AG04449 (cell line): ENCODE results near the gene MICAL3.
"Not testable (repeated sequence)": the region's sequence is repeated elsewhere in the genome, so short reads cannot be mapped to it uniquely, and the experiment has no call there.

Experiments used
- CTCF ChIA-PET: fragments of 350-600 bp; formaldehyde crosslinking; extraction: SDS; loops from one replicate; lab custom pipeline; 2021; ENCODE audit warnings: antibody characterized with exemption; lab: Yijun Ruan, JAX
- POLR2A ChIA-PET: fragments of 400-600, 350-600 bp; formaldehyde crosslinking; extraction: SDS; loops from one replicate; lab custom pipeline; 2020; ENCODE audit warnings: antibody characterized with exemption, inconsistent platforms; lab: Yijun Ruan, JAX
- DNase-seq: peaks from one replicate; pipeline ENCODE4 v3.0.0-alpha.2; 2010; ENCODE audit warnings: low read depth, low spot score
- H3K4me3 ChIP-seq: 2 replicates; pipeline ENCODE4 v1.5.1; 2011; ENCODE audit warnings: low read depth, mild to moderate bottlenecking, control low read depth, low read length
- CTCF ChIP-seq: IDR thresholded peaks from one replicate; pipeline ENCODE4 v1.5.1; 2011; ENCODE audit warnings: mild to moderate bottlenecking, moderate library complexity, low read length, control low read depth, inconsistent platforms; ENCODE audit not compliant: insufficient read depth; ENCODE audit errors: missing control alignments

The MICAL3 gene

GRCh38 chr22:18029686-18030267 lies 5.4 kb upstream of the MICAL3 start:
- TF ChIP-seq CTCF, result no peak
- CTCF ChIA-PET, result interaction anchor here (1.0 to 2.7 kb wide), 3 partner anchors 46 to 200 kb away, joined by 3 to 13 read pairs (median 3); no protein-coding TSS in a partner anchor
- DNase-seq, result no peak
- no peak overlapping the region for H3K4me3 ChIP-seq
- POLR2A ChIA-PET, result interaction anchor here (1.0 kb wide), 1 partner anchor 199 kb away, joined by 3 read pairs; no protein-coding TSS in a partner anchor

GRCh38 chr22:18028817-18029527 lies 4.6 kb upstream of the MICAL3 start:
- CTCF ChIA-PET, result interaction anchor here (0.9 to 2.7 kb wide), 5 partner anchors 16 to 199 kb away, joined by 3 to 13 read pairs (median 4); no protein-coding TSS in a partner anchor
- no peak overlapping the region for H3K4me3 ChIP-seq
- no peak for TF ChIP-seq CTCF
- DNase-seq, result no peak
- POLR2A ChIA-PET, result interaction anchor here (1.0 to 1.2 kb wide), 2 partner anchors 49 to 198 kb away, joined by 3 to 4 read pairs; partner anchors contain the start of gene PEX26

DNA sequence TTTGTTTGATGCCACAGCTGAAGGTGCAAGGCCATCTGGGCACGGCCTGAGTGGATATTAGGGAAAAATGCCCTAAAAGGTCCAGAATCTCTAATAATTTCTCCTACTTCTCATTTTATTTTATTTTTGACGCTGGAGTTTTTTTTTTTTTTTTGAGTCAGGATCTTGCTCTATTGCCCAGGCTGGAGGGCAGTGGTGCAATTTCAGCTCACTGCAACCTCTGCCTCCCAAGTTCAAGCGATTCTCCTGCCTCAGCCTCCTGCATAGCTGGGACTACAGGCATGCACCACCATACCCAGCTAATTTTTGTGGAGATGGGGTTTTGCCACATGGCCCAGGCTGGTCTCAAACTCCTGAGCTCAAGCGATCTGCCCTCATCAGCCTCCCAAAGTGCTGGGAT lies 1.5 kb upstream of the MICAL3 start:
- CTCF ChIA-PET, result interaction anchor here (0.8 to 5.0 kb wide), 12 partner anchors 7 to 196 kb away, joined by 3 to 41 read pairs (median 6); no protein-coding TSS in a partner anchor
- POLR2A ChIA-PET, DNase-seq, H3K4me3 ChIP-seq: not testable (repeated sequence)

DNA sequence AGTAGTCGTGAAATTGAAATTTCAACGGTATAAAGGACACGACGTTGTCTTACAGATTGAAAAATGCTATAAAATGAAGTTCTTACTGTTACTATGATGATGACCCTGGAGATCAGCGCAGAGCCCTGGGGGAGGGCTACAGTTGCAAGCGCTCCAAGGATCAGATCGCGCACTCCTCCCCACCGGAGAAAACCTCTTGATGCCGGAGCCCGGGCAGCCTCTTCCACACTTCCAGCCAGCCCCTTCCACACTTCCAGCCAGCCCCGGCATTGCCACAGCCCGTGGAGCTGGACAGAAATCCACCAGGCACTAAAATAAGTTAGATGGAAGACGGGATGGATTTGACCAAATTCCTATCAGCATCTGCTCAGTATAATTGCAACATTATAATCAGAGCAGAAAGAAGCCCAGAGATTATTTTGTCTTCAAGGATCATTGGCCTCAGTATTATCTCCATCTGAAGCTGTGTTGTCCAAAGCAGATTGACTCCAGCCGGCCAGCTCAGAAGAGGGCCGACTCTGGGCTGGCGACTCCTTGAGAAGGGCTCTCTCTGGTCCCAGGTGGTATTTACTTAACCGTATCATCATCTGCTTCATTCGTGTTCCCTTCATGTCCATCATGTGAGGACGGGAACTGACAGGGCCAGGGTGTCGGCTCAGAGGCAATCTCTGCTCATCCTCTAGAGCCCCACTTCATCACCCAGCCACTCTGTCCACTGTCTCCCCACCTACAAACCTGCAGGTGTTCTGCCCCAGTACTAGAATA lies 777 bp upstream of the MICAL3 start:
- ChIA-PET POLR2A (no interaction called here), CTCF (interaction anchor here (0.6 to 5.0 kb wide), 16 partner anchors 8 to 195 kb away, joined by 3 to 41 read pairs (median 4); no protein-coding TSS in a partner anchor)
- H3K4me3 ChIP-seq, result peak overlapping the region; percentile 68
- DNase-seq, result no peak
- TF ChIP-seq CTCF, result no peak

- peak overlapping the region; percentile 68 for H3K4me3 ChIP-seq
- DNase-seq, result no peak
- ChIA-PET CTCF (interaction anchor here (0.7 to 5.0 kb wide), 20 partner anchors 9 to 194 kb away, joined by 3 to 41 read pairs (median 4); no protein-coding TSS in a partner anchor), POLR2A (interaction anchor here (0.6 to 1.1 kb wide), 3 partner anchors 8 to 23 kb away, joined by 3 to 5 read pairs (median 4); no protein-coding TSS in a partner anchor)
- TF ChIP-seq CTCF, result peak; percentile 6
Measured at GRCh38 chr22:18023509-18024275, 669 bp downstream of the MICAL3 start.

- TF ChIP-seq CTCF, result no peak
- POLR2A ChIA-PET, result no interaction called here
- peak overlapping the region; percentile 68 for H3K4me3 ChIP-seq
- DNase-seq, result no peak
- CTCF ChIA-PET, result interaction anchor here (0.7 to 5.0 kb wide), 15 partner anchors 9 to 193 kb away, joined by 3 to 41 read pairs (median 5); no protein-coding TSS in a partner anchor
Measured at GRCh38 chr22:18022876-18023275, 1.5 kb downstream of the MICAL3 start.
